Cardiac fibroblast (primary cell): Measurements from ENCODE around the gene SGCA.

Experiments used
- DNase-seq, 2 donors: peaks; one replicate each; pipeline versions ENCODE4 v3.0.0 to v3.0.0-alpha.2; 2010; ENCODE audit warnings: low read depth in 2 of 2
- H3K4me3 ChIP-seq, 2 donors: replicated peaks in 1 of 2; 1 replicate in 1 of 2; 2 replicates in 1 of 2; pipeline ENCODE4 v1.5.1; 2011; ENCODE audit warnings: low read depth in 2 of 2, low read length in 2 of 2, mild to moderate bottlenecking in 2 of 2, moderate library complexity in 1 of 2
- TF ChIP-seq, protein P1 (sequence below): IDR thresholded peaks from one replicate; pipeline ENCODE4 v1.5.1; 2011; ENCODE audit warnings: low read depth, mild to moderate bottlenecking, low read length, inconsistent platforms

SGCA gene

DNA sequence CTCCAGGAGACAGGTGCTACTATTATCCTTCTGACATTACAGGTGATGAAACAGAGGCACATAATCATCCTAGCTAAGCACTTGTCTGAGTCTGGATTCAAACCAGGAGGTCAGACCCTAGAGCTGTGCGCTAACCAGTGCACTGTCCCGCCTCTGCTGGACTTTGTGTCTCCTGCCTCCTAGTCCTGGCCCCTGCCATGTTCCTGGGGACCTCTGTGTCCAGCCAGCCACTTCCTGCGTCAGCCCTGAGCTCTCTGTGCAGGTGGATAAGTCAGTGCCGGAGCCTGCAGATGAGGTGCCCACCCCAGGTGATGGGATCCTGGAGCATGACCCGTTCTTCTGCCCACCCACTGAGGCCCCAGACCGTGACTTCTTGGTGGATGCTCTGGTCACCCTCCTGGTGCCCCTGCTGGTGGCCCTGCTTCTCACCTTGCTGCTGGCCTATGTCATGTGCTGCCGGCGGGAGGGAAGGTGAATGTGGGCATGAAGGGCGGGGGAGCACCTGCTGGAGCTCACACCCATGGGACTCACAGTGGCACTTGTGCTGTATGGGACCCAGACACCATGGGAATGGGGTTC lies 4.2 kb downstream of the SGCA start:
- DNase-seq: no peak
- no peak overlapping the region for H3K4me3 ChIP-seq
- TF ChIP-seq, protein P1, sequence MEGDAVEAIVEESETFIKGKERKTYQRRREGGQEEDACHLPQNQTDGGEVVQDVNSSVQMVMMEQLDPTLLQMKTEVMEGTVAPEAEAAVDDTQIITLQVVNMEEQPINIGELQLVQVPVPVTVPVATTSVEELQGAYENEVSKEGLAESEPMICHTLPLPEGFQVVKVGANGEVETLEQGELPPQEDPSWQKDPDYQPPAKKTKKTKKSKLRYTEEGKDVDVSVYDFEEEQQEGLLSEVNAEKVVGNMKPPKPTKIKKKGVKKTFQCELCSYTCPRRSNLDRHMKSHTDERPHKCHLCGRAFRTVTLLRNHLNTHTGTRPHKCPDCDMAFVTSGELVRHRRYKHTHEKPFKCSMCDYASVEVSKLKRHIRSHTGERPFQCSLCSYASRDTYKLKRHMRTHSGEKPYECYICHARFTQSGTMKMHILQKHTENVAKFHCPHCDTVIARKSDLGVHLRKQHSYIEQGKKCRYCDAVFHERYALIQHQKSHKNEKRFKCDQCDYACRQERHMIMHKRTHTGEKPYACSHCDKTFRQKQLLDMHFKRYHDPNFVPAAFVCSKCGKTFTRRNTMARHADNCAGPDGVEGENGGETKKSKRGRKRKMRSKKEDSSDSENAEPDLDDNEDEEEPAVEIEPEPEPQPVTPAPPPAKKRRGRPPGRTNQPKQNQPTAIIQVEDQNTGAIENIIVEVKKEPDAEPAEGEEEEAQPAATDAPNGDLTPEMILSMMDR: no peak

DNA sequence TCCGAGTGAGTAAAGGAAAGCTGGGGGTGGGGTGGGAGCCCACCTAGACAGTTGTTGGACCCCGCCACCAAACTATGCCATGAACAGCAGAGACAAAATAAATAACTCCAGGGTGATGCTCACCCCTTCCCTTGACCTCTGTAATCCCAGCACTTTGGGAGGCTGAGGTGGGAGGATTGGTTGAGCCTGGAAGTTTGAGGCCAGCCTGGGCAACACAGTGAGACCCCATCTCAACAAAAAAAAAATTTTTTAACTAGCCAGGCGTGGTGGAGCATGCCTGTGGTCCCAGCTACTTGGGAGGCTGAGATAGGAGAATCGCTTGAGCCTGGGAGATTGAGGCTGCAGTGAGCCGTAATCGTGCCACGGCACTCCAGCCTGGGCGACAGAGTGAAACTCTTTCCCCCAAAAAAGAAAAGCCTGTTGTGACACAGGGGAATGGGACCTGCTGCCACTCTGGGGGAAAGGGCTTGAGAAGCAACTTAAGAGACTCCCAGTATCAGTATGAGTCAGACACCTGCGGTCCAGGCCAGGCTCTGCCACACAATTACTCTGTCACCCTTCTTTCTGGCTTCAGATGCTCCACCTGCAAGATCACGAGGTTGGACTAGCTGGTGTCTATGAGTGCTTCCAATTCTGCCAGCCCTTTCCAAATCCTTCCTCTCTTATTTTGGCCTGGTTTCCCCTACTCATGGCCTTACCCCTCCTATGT lies 5.0 kb downstream of the SGCA start:
- TF ChIP-seq, protein P1: no peak
- DNase-seq: peak in 1 of 2 donors; percentile 19
- H3K4me3 ChIP-seq: no peak overlapping the region

DNA sequence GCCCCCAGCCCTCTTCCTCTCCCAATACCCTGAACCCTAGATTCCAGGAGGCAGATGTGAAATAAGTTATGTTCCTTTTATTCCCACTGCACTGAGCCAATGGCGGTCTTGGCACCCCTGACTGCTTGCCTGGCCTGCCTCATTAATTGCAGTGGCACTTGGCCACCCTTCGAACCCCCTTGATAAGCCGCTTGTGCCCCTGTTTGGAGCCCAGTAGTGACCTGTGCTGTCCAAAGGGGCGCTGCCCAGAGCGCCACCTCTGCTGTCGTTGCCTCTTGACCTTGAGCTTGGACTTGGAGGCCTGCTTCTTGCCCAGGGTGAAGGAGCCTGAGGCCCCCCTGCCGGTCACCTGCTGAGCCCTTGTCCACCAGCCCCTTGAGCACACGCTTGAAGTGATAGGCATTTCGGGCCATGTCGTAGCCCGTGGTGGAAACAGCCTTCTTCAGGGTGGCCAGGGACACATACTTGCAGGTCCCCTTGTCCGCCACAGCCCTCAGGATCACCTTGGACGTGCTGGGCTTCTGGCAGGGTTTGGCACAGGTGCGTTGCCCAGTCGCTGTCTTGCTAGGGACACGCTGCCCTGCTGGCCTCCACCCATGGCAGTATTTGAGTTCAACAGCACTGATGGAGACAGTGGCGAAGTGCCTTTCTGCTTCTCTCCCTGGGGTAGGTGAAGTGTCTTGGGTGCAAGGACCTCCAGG lies 5.7 kb downstream of the SGCA start:
- DNase-seq: peak in 1 of 2 donors; percentile 8
- no peak overlapping the region for H3K4me3 ChIP-seq
- TF ChIP-seq, protein P1: no peak

DNA sequence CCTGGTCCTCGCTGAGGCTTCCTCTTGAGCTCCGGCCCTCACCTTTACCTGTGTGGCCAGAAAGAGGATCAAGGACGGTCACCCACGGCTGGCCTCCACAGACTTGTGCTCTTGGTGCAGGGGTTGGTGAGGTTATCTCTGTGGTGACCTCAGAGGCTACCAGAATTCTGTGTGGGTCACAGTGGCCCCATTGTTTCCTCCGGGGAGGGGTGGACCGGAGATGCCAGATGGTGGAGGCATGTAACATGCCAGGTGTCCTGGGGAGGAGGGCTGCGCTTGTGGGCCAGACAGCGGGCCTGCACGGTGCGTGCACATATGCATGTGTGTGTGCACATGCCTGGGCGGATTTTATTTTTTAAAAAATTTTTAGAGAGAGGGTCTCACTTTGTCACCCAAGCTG lies 6.3 kb downstream of the SGCA start:
- no peak overlapping the region for H3K4me3 ChIP-seq
- peak in 1 of 2 donors; percentile 6 for DNase-seq
- TF ChIP-seq, protein P1: no peak

DNA sequence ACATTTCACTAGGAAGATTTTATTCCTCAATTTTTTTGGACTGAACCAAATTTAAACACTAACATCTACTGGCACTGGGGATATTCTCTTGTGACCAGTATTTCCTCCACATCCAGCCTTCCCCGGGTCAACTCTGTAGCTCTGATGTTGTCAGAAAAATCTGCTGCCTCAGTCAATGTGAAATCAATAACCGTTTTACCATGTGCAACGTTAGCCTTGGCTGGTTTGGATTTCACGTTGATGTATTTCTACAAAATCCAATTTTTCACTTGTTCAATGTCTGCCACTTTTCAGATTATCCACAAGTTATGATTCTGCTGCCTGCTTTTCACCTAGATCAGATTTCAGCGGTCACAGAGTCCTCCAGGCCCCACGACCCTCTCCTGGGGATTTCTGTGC lies 7.1 kb downstream of the SGCA start:
- no peak for DNase-seq
- H3K4me3 ChIP-seq: no peak overlapping the region
- TF ChIP-seq, protein P1: no peak

DNA sequence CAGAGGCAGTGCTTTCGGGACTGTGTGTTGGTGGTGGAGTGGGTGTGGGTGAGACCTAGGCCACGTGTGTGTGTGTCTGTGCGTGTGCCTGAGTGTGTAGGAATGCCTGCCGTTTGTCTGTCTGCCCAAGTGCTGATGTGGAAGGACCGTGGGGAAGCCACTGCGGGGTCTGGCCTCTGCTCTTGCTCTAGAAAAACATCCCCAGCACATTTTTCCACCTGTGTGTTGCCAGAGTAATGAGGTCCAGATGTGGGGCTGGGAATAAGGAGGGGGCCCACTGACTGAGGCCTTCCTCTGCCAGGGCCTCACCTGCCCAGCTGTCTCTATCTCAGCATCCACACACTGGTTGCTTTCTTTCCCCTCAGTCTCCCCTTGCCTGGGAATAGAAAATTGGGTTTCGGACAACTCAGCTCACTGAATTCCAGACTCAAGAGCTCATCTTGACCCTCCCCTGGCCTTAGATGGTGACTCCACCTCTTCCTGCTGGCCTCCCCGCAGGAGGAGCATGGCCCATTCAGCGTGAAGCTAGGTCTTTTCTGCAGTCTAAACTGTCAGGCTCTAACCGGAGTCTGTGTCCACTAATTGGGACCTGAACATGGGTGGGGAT lies 7.6 kb downstream of the SGCA start:
- TF ChIP-seq, protein P1: no peak
- H3K4me3 ChIP-seq: no peak overlapping the region
- DNase-seq: peak; percentile 90 to 94
